GM18858 (cell line): ENCODE measurements around the gene MPZL2.

Source experiments
- ATAC-seq: cut with Tn5 transposase; IDR thresholded peaks from one replicate; pipeline ENCODE4 v1.9.1; 2021; ENCODE audit not compliant: unreplicated experiment

The MPZL2 gene

GRCh38 chr11:118243993-118244762 is 19.9 kb downstream of the MPZL2 start:
- ATAC-seq, result no peak

GRCh38 chr11:118243161-118243560 is 20.9 kb downstream of the MPZL2 start:
- ATAC-seq, result no peak

- no peak for ATAC-seq
These were observed 22.4 kb downstream of the MPZL2 start for GRCh38 chr11:118241764-118242098.

- peak; percentile 83 for ATAC-seq
These were observed 22.9 kb downstream of the MPZL2 start for GRCh38 chr11:118240999-118241763.

GRCh38 chr11:118239509-118240205 is 24.4 kb downstream of the MPZL2 start:
- ATAC-seq, result no peak

- ATAC-seq, result no peak
These were observed 25.2 kb downstream of the MPZL2 start for GRCh38 chr11:118238929-118239328.

- no peak for ATAC-seq
These were observed 25.7 kb downstream of the MPZL2 start for GRCh38 chr11:118238421-118238820.

GRCh38 chr11:118236170-118236569 is 27.9 kb downstream of the MPZL2 start:
- ATAC-seq, result no peak

- no peak for ATAC-seq
These were observed 29.3 kb downstream of the MPZL2 start for GRCh38 chr11:118234833-118235232.

GRCh38 chr11:118233850-118234249 is 30.2 kb downstream of the MPZL2 start:
- ATAC-seq, result no peak

- no peak for ATAC-seq
These were observed 30.7 kb downstream of the MPZL2 start for GRCh38 chr11:118233377-118233776.

GRCh38 chr11:118232659-118233058 is 31.4 kb downstream of the MPZL2 start:
- no peak for ATAC-seq

- ATAC-seq, result no peak
These were observed 32.6 kb downstream of the MPZL2 start for GRCh38 chr11:118231461-118231860.

- no peak for ATAC-seq
These were observed 34.0 kb downstream of the MPZL2 start for GRCh38 chr11:118230088-118230487.

GRCh38 chr11:118229274-118229847 is 34.7 kb downstream of the MPZL2 start:
- ATAC-seq, result no peak

GRCh38 chr11:118227865-118228785 is 36.0 kb downstream of the MPZL2 start:
- ATAC-seq, result peak; percentile 58

- ATAC-seq, result no peak
These were observed 37.3 kb downstream of the MPZL2 start for GRCh38 chr11:118226781-118227180.

GRCh38 chr11:118226296-118226695 is 37.8 kb downstream of the MPZL2 start:
- no peak for ATAC-seq

GRCh38 chr11:118224511-118225188 is 39.4 kb downstream of the MPZL2 start, which contains the start of gene JAML:
Gene JAML, minus strand, starts transcription at chr11:118225011. Its CDS starts 10,145 bp downstream, at chr11:118214866.
- ATAC-seq, result no peak

- no peak for ATAC-seq
These were observed 40.1 kb downstream of the MPZL2 start for GRCh38 chr11:118223992-118224391.
